Stimulated activated CD4-positive, alpha-beta T cell treated with anti-CD3 and anti-CD28 coated beads, Interleukin-4, amount 100 ng/mL, for 48 hours (primary cell): ENCODE results near the gene TFAP2B.

Experiments used
- DNase-seq, 2 donors: peaks; one replicate each; pipeline ENCODE4 v3.0.0-alpha.2; 2020; ENCODE audit warnings: low read depth in 2 of 2

Gene TFAP2B

DNA sequence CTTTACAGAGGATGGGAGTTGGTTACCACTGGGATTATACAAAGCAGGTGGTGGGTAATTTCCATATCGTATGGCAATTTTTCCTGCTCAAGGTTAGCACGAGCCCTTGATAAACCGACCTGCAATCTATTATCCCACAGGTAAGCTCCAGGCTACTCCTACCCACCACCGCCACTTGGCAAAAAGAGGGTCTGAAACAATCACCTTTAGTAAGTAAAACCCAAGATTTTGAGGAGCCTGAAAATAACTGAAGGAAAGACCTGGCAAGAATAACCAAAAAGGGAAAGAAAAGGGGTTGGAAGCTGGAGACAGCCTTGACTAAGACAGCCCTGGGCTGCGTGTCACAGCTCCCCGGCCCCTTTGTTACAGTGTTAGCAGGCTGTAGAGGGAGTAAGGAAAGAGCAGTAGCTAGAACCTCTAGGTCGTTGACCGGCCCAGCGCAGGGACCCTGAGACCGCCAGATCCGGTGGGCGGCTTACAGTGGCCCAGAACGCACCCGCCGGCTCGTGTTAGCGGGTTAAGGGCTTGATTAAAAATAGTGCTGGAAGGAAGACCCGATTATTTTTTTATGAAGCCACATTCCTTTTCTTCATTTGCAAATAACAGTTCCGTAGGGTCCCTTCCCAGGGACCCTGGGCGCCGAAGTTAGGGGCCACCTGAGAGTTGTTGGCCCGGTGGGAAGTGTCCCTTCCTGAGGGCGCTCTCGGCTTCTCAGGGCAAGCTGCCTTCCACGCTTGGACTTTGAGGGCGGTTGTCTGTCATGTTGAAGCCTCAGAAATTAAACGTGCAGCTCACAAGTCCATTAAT, 30.5 kb downstream of the TFAP2B start:
- DNase-seq = no peak

DNA sequence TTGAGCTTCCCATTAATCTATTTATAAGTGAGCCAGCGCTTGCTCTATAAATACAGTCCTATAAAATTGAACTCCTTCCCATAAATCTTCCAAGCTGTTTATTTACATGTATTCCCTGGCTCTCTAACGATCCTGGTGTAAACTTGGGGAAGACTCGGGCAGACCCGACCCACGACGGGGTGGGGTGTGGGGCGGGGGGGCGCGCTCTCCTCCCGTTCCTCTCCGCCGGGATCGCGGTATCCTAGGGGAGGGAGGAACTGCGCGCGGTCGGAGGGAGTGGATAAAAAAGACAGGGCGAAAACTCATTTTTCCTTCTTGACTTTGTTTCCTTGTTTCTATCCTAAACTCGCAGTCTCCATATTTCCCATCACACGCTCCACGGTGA, 31.1 kb downstream of the TFAP2B start:
- no peak for DNase-seq

DNA sequence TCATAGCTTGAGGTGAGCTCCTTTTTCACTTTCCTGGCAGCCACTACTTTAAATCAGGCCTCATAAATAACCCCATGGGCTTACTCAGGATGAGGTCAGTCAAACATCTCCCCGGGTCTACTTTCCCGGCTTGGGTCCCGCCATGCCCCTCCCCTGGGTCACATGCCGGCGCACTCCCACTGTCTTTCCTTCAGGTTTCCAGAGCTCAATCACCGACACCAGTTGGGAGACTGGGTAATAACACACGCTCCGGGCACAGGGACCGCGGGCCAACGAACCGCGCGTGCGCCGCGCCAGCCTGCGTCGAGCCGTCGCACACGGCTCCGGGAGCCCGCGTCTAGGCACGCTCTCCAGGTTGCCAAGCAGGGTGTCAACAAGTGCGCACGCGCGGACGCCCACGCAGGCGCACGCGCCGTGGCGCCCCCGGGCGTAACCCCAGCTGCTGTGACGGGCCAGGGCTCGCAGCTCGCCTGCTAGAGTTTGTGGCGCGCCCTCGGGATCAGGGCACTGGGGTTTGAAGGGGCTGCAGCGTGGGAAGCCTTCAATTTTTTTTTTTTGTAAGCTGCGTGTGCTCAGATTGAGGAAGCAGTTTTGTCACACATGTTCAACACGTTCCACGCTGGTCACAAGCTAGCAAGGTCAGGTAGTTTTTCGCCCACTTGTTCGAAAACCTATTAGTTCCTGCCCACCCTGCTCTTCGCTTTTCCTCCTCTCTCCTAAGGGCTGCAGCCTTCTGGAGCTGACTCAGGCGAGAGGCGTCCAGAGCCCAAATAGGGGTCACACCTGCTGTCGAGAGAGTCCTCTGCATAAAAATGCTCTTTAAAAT, 31.8 kb downstream of the TFAP2B start:
- no peak for DNase-seq

DNA sequence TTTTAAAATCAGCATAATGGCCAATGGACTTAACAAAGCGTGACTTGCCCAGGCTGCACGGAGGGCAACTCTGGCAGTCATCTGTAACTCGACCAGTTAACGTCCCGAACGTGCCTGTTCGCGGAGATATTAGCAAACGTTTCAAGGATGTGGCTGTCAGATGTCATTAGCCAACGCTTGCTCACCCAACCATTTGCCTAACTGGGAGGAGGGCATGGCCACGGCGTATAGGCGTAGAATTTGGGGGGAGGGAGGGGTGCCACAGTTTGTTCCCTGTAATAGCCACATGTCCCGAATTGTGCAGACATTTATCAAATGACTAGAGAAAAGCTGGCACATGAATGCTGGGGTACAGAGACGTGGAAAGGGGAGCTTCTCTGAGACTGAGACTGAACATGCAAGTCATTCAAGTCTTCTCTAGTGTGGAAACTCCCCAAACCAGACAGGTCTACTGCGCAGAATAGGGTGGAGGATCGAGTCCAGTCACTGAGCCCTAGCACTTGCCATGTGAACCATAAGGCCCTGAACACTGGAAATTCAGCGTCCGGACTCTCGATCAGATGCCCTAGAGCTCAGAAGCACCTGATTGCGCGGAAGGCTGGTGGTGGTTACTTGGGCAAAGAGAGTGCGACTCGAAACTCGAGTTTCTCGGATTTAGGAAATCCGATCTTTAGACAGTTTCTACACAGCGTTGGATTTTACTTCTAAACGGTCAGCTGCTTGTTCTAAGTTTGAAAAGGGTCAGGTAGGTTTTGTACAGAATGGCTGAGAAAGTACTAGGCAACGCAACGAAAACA, 32.6 kb downstream of the TFAP2B start:
- no peak for DNase-seq

DNA sequence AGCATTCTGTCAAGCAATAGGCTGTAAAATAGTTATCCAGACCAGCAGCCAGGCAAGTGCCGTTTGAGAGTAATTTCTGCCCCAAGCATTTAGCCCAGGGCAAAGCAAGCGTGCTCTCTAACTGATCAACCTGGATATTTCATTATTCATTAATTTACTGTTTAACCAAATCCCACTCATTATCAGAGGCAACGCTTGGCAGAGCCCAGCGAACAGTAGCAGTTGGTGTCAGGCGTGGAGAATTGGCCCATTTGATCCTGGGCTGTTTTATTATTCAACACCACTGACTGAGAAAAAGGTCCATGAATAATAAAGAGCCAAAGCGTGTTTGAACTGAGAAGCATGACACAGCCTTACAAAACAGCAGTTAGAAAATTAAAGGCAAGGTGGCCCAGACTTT, 35.3 kb downstream of the TFAP2B start:
- DNase-seq = no peak

DNA sequence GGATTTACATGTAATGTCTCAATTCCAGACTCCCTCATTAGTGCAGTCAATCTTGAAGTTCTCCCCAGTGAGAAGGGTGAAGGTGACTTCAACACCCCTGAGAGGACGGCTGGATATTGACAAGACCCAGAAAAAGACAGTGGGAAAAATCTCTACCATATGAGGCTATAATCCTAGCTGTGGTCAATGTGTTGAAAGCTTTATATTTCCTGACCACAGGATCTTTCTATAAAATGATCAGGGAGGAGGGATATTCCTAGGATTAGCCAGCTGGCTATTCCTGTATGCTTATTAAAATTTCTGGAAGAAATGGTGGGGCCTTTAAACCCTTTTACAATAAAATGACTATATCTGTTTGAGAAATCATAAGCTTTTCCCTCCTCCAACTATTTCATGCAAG, 43.0 kb downstream of the TFAP2B start:
- no peak for DNase-seq

DNA sequence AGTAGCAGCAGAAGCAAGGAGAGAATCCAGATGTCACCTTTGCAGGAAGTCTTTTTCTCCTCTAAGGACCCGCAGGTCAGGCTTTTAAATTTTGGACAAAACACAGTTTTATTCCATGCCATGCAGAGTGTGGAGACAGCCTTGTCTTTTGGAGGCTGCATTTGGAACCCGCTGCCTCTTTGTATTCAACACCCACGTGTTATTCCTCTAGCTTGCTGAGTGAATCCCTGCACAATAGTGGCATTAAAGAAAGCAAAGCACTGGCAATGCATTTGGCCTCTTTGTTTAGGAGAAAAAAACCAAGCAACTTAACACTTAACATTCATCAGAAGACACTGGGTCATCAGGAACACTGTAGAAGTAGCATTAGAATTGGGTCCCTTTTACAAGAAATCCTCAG, 43.5 kb downstream of the TFAP2B start:
- no peak for DNase-seq

DNA sequence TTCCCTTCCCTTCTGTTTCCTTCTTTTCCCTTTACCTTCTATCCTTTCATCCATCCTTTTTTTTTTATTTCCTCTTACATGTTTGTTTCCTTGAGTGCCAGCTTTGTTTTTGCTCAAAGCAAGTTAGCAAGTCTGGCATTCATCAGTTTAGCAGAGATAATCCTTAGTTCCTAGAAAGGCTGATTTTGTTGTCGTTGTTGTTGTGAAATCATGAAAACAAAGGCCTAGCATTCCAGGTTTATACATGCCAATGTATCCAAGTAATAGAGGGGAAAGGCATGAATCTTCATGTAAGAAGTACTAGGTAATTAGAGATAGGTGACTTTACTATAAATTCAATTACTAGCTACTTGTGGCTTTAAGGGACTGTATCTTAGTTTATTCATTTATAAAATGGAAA, 45.9 kb downstream of the TFAP2B start:
- no peak for DNase-seq

DNA sequence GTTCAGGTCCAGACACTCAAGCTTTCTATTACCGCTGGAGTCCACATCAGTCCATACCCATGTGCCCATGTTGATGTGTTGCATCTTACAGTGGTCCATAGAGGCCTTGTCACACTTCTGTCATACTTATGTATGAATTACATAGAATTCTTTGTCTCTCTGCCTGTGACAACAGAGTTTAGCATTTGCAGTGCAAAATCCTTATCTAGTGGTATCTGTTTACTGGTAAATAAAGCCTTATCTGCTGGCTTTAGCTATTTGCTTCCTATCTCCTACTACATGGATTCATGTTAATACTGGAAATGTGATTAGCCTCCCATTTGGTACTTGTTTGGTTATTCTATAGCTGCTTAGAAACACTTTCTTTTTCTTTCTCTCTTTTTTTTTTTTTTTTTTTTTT, 49.8 kb downstream of the TFAP2B start:
- DNase-seq = no peak

DNA sequence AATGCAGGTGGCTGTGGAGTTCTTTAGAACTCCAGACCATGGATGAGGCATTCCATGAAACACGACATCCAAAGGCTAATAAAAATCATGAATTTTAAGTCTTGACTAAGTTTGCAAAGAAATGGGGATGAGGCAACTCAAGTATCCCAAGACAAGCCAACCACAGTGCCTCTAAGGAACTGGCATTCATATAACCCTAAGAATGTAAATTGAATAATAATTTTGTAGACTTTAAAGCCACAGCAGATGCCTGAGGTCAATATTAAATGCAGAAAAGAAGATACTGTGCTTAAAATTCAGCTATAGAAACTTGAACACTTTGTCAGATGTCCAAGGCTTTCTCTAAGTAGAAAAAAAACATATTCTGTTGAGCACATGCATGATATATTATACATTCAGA, 54.5 kb downstream of the TFAP2B start:
- no peak for DNase-seq

DNA sequence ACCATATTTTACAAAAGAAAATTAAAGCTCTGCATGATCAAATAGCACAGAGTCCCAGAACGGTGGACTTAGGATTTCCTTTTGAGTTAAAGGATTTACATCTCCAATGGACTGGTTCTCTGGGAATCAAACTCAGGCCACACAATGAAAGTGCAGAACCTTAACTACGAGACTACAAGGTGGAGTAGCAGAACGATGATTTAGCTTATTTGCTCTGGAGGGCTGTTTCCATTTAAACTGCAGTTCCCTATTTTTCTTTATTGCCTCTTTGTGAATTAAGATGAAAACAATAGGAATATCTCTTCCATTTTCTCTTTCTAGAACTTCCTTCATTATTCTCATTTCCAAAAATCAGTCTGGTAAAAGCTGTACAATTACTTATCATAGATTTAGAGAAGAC, 65.7 kb downstream of the TFAP2B start:
- DNase-seq = no peak

DNA sequence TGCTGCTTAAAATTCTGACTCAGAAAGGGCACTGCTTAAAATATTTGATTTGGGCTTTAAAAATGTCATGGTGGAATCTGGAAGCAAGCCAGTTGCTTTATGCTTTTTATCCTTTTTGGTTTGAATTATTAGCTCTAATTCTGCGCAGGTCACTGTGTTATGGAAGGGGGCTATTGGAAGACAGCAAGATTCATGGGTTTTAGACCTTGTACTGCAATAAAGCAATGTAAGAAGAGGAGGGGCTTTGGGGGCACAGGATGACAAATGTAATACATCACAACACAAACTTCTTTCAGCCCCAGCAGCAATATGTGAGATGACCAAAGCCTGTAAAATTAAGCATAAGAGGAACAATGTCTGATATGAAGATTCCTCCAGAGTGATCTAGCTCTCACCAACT, 68.4 kb downstream of the TFAP2B start:
- DNase-seq = no peak

DNA sequence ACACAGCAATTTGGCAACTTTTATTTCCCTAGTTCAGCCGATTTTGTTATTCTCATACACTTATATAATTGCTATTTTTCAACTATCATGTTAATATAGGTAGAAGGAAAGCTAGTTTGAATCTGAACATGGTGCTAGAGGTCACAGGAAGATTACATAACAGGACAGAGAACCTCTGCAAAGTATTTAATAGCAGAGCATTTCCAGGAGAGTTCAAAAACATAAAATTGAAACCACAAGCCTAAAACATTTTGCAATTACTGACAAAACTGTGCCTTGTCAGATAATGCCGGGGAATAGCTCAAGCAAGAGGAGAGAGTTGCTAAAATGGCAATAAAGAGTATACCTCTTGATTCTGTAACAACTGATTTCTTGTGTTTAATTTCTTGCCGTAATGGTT, 70.8 kb downstream of the TFAP2B start:
- no peak for DNase-seq

DNA sequence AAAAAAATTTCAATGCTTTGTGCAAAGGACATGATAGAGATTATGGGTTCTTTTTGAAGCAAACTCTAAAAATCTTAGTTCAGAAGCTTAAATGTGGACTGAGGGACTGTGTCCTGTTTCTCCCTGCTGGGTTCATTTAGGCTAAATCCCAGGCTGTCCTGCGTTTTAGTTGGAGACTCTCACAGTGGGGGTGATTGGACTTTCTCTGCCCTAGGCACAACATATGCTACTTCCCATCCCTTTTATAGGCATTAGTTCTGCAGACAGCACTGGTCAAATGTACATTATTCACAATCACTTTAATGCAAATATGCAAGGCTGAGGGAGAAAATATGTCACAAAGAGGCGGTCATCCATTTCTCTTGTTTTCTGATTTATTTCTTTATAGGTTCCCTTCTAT, 71.3 kb downstream of the TFAP2B start:
- no peak for DNase-seq

DNA sequence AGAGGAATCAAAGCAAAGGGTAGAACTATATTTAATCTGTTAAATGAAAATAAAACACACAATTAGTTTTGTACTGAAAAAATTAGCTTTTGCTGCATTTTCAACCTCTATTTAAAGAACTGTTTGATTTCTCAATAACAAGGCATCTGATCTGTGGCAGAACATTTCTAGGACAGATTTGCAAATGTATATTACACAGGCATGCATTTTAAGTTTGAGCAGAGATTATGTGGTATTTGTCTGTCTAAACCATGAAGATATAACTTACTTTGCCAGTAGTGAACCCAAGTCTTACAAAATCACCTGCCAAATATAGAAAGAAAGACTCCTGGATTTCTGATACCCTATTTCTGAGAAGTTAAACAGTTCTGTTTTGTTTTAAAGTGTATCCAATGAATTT, 71.9 kb downstream of the TFAP2B start:
- no peak for DNase-seq

DNA sequence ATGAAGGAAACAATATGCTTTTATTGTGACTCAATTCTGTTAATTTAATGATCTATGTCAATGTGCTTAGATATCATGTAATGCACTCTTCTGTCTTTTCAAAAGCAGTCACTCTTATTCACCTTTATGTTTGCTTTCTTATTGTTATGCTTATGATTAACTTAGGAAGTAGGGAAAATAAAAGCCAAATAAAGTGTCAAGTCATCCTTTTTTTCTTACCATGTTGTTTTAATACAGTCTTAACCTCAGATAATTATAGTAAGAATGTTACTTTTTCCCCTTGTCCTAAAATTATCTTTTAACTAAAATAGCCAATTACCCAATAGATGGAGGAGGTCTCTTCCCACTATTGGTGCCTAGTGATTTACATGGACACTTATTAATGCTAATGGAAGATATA, 72.6 kb downstream of the TFAP2B start:
- no peak for DNase-seq
